Middle frontal gyrus (tissue), 1 donor: ENCODE results near the gene NFATC1.

Source experiments
- DNase-seq: peaks from one replicate; pipeline ENCODE4 v3.0.0-alpha.2; 2015; ENCODE audit warnings: low spot score; ENCODE audit errors: extremely low spot score

The NFATC1 gene

GRCh38 chr18:79422022-79422782 lies 26.5 kb downstream of the NFATC1 start:
- DNase-seq: no peak

- DNase-seq: no peak
These were observed 27.0 kb downstream of the NFATC1 start for GRCh38 chr18:79422783-79423165.

- DNase-seq: no peak
These were observed 27.7 kb downstream of the NFATC1 start for GRCh38 chr18:79423211-79424007.

DNA sequence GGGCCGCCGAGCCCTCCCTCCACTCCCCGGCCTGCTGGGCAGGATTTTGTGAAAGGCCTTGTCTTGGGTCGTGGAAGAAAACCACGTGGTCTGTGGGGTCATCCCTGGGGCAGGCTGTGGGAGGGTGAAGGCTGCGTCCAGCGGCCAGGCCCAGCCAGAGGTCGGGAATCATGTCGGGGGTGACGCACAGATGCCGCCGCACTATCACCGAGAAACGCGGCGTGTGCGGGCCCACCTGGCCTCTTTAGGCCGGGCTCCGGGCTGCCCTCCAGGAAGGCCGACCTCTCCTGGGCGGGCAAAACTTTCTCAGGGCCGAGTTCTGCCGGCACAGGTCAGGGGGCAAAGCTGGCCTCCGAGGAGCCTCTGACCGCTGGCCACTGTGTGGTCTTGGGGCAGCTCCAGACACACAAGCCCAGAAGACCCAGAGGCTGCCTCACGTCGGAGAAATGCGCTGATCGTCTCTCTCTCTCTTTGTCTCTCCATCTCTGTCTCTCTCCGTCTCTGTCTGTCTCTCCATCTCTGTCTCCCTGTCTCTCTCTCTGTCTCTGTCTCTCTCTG lies 28.4 kb downstream of the NFATC1 start:
- DNase-seq: no peak

- no peak for DNase-seq
These were observed 29.3 kb downstream of the NFATC1 start for GRCh38 chr18:79424880-79425568.

GRCh38 chr18:79425569-79425886 lies 29.8 kb downstream of the NFATC1 start:
- DNase-seq: no peak

DNA sequence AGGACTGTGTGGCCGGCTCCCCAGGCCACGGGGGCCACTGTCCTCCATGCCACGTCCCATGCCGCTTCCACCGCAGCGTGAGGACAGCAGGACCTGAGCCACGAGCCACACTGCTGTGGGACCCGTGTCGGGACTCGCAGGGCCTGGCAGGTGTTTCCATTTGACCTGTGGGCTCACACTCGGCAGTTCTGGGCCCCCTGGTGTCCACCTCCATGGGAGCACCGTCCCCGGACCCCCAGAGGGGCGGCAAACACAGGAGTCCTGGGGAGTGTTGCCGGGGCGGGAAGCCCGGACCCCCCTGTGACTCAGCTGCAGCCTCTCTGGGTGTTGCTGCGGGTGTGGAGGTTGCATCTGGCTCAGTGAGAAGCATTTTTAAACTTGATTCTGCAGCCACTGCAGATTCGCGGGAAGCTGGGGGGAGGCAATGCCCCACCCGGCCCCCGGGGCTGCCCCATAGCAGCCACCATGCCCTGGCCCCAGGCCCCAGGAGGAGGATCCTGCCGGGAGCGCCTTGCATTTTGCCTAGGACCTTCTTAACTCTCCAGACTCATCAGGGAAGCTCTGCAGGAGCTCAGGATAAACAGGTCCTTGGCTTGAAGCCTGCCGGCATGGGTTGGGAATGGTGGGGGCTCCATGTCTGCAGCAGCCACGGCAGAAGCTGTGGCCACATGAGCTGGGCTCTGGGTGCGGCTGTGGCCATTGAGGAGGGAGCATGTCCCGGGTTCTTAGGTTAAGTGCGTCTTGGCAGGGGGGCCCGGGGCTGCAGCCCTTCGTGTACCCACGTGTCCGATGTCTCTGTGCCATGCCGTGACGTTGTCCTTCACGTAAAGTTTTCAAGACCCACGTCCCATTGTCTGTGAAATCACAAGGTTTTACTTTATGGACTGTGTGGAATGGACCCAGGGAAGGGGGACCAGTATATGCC lies 30.9 kb downstream of the NFATC1 start:
- no peak for DNase-seq

- DNase-seq: no peak
These were observed 31.9 kb downstream of the NFATC1 start for GRCh38 chr18:79427368-79428225.

GRCh38 chr18:79428287-79428686 lies 32.6 kb downstream of the NFATC1 start:
- no peak for DNase-seq

- DNase-seq: no peak
These were observed 33.7 kb downstream of the NFATC1 start for GRCh38 chr18:79429381-79429780.

DNA sequence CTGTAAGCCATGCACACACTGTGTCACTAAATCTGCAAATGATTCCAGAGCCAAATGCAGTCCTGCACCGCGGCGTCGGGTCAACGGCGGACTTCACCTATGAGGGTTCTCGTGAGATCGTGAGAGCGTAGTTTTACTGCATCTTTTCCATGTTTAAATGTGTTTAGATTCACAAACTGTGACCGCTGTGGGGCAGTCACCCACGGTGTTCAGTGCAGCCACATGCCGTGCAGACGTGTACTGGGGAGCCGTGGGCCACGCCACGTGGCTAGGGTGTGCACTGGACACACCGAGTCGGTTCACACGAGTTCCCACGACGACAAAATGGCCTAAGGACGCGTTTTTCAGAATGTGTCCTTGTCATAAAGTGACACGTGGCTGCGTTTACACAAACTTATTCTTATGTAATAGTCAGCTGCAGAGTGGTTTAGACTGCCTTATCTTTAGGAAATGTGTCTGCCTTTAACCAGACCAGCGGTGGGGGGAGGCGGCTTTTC lies 34.1 kb downstream of the NFATC1 start:
- no peak for DNase-seq

- no peak for DNase-seq
These were observed 36.8 kb downstream of the NFATC1 start for GRCh38 chr18:79432376-79433120.

DNA sequence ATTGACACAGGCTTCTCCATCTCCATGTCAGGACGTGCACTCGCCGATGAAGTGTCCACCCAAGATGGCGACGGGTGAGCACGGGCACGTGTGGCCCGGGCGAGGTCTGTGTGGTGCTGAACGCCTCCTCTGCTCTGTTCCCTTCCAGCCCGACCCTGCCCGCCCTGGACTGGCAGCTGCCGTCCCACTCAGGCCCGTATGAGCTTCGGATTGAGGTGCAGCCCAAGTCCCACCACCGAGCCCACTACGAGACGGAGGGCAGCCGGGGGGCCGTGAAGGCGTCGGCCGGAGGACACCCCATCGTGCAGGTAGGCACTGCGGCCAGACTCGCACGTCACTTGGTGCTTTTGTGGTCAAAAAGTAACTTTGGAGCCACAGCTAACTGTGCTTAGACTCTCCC lies 37.7 kb downstream of the NFATC1 start:
- DNase-seq: no peak

- DNase-seq: no peak
These were observed 39.1 kb downstream of the NFATC1 start for GRCh38 chr18:79434607-79435401.

DNA sequence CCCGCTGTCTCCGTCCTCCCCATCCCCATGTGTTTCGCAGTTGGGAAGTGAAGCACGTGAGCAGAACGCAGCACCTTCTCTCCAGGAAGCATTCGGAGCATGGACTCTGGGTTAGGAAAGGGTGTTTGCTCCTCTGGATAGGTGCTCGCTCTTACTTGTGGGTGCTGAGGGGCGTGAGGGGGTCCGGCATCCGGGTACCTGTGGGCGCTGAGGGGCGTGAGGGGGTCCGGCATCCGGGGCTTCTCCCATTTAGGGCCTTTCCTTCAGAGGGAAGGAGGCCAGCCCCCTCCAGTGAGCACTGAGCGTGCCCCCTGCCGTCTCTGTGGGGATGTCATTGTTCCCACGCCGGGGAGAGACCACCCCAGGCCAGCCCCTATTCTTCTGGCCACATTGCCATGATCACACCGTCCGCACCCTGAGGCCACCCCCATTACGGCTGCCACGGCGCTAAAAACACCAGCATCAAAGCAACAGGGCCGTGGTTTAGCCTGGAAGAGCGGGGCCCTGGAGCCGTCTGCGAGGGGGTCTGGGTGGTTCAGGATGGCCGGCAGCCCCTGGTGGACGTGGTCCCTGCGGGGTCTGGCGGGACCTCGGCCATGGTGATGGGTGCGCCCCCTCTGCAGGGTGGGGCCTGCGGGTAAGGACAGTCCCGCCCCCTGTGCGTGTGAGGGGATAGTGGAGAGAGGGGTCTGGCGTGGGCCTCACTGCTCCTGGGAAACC lies 41.0 kb downstream of the NFATC1 start:
- DNase-seq: no peak

DNA sequence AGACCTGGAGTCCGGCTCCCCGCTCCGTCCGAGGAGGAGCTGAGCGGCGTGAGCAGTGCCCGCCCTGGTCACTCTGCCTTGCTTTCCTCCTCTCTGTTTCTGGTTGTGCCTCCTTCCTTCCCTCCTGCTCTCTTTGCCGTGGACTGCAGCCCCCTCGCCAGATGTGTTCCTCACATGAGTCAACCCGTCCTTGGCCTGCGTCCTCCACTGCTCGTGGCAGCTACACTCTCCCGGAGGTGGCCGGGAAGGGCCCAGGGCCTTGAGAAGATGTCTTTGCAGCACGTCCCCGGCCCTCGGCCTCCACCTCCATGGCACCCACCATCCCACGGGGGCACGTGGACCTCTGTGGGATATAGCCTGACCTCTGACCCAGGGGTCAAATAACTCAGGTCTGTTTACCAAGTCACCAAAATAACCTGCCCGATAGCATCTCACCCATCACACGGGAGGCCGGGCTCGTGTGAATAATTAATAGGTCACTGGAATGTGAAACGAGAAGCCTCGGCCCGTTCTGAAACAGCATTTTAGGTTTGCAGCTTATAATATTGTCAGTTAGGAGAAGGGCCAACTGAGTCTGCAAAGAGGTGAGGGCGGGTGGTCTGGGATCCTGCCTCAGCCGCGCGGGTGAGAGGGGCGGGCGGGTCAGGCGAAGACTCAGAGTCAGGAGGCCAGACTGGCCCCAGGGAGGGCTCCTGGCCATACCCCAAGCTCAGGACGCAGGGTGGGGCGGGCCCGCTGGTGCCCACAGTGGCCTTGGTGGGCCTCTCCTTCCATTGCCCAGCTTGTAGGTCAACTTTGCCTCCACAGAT lies 42.6 kb downstream of the NFATC1 start:
- no peak for DNase-seq
